ENCODE measurements around the gene RBFOX1.

The RBFOX1 gene

DNA sequence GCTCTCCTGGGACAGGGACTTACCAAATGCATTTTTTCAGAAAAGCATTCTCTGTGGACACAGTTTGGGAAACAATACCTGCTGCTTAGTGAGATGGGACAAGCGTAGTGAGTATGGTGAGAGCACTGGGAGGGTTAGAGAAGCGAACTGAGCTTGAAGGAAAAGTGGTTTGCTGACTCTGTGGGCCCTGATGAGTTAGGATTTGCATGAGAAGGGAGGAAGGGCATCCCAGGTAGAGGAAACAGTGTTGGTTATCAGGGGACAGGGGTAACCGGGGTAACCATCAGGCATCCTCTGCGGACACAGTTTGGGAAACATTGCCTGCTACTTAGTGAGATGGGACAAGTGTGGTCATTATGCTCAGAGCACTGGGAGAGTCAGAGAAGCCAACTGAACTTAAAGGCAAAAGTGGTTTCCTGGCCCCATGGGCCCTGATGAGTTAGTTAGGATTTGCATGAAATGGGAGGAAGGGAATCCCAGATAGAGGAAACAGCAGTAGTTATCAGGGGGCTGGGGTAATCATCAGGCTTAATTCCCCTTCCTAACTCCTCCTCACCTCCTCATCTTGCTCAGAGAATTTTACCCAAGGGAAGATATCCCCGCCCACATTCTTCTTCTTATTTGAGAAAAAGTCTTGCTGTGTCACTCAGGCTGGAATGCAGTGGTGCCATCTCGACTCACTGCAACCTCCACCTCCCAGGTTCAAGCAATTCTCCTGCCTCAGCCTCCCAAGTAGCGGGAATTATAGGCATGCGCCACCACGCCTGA, 319.3 kb downstream of the RBFOX1 start:
- Histone ChIP-seq H3K4me3 (ENCODE audit: low read depth, low read length) (no peak overlapping the region), H3K27ac (no peak overlapping the region), H3K27me3 (replicated peaks) (no peaks in the 10 kb centered on the region), H3K36me3 (replicated peaks) (no peaks in the 10 kb centered on the region)
- TF ChIP-seq, protein P1, sequence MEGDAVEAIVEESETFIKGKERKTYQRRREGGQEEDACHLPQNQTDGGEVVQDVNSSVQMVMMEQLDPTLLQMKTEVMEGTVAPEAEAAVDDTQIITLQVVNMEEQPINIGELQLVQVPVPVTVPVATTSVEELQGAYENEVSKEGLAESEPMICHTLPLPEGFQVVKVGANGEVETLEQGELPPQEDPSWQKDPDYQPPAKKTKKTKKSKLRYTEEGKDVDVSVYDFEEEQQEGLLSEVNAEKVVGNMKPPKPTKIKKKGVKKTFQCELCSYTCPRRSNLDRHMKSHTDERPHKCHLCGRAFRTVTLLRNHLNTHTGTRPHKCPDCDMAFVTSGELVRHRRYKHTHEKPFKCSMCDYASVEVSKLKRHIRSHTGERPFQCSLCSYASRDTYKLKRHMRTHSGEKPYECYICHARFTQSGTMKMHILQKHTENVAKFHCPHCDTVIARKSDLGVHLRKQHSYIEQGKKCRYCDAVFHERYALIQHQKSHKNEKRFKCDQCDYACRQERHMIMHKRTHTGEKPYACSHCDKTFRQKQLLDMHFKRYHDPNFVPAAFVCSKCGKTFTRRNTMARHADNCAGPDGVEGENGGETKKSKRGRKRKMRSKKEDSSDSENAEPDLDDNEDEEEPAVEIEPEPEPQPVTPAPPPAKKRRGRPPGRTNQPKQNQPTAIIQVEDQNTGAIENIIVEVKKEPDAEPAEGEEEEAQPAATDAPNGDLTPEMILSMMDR (IDR thresholded peaks at IDR 0.05; ENCODE audit: low read depth, low read length, missing control alignments): no peak
- DNase-seq: no peak
- in situ Hi-C loops (cut with HindIII; ENCODE audit: low pct_ligation_motif_present, low sequenced_read_pairs): no loop called here

DNA sequence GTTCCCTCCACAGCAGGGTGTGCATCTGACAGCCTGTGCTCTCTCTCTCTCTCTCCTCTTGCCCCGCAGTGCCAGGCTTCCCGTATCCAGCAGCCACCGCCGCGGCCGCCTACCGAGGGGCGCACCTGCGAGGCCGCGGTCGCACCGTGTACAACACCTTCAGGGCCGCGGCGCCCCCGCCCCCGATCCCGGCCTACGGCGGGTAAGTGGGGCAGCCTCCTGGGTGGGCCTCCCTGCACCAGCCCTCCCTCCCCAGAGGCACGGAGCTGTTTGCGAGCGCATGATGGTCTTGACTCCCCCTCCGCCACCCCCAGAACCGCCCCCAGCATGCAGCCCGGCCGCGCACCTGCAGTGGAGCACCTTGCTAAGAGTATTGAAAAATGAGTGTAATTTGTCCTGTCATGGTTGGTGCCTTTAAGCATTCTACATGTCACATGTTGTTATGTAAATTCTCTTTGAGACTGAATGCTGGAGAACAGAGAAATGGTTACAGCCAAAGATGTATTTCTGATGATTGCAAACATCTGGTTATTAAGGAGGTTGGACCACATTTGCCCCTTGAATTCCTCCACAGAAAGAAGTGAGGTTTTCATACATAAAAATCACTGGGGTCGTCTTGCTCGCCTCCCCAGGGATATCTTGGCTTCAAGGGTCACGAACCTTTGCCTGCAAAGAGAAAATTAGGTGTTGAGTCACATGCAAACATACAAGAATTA, 321.3 kb downstream of the RBFOX1 start:
- in situ Hi-C loops (cut with HindIII; ENCODE audit: low pct_ligation_motif_present, low sequenced_read_pairs): no loop called here
- TF ChIP-seq, protein P1 (IDR thresholded peaks at IDR 0.05; ENCODE audit: low read depth, low read length, missing control alignments): no peak
- no peak overlapping the region for H3K4me3 ChIP-seq (ENCODE audit: low read depth, low read length)
- no peaks in the 10 kb centered on the region for H3K27me3 ChIP-seq (replicated peaks)
- H3K27ac ChIP-seq: no peak overlapping the region
- H3K36me3 ChIP-seq (replicated peaks): no peaks in the 10 kb centered on the region
- DNase-seq: no peak

DNA sequence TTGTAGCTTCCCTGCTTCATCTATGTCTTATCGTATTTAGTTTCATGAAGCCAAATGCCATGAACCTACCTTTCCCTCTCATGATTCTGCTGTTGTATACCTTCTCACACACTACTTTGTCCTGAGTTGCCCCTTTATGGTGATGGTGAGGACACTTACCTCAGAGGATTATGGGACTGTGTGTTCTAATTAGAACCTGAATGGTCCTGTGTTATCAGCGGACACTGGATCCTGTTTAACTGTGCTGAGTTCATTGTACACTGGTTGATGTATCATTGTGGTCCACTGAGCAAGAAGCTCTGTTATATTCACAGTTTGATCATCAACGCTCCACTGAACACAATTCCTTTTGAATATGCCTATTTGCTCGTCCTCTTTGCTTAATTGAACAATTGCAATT, 343.0 kb downstream of the RBFOX1 start:
- in situ Hi-C loops (cut with HindIII; ENCODE audit: low pct_ligation_motif_present, low sequenced_read_pairs): no loop called here
- TF ChIP-seq, protein P1 (IDR thresholded peaks at IDR 0.05; ENCODE audit: low read depth, low read length, missing control alignments): no peak
- Histone ChIP-seq H3K4me3 (ENCODE audit: low read depth, low read length) (no peak overlapping the region), H3K27me3 (replicated peaks) (no peaks in the 10 kb centered on the region), H3K27ac (no peak overlapping the region), H3K36me3 (replicated peaks) (no peaks in the 10 kb centered on the region)
- no peak for DNase-seq

DNA sequence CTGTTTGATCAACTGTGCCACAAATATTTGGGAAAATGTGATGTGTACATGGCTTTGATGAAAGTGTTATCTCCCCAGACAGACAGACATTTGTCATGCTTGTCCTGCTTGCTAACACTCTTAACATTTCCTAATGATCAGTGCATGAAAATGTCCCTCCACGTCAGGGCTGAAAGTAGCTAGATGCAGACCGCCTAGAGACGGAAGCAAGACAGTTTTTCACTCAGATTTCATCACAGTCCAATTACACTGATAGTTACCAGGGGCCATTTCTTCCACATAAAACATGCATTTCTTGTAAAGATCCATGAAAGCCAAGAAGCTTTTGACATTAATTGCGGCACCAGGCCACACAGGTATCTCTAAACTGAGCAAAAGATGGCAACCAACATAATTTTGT, 347.7 kb downstream of the RBFOX1 start:
- no peak for DNase-seq
- in situ Hi-C loops (cut with HindIII; ENCODE audit: low pct_ligation_motif_present, low sequenced_read_pairs): no loop called here
- TF ChIP-seq, protein P1 (IDR thresholded peaks at IDR 0.05; ENCODE audit: low read depth, low read length, missing control alignments): no peak

DNA sequence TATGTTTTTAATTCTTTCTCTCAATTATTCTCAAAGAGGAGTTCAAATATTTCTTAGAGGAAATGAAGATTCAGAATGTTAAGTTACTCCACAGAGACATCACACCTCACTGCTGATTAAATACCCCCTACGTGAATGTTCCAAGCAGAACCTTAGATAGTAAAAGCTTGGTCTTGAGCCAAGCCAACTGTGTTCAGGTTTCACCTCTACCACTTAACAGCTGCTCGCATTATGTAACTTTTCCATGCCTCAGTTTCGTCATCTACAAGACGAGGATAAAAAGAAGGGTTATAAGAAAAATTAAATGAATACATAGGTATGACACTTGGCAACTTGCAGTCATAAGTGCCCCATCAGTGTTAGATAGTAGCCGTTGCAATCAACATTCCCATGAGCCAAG, 356.2 kb downstream of the RBFOX1 start:
- H3K27ac ChIP-seq: no peak overlapping the region
- no peaks in the 10 kb centered on the region for H3K36me3 ChIP-seq (replicated peaks)
- DNase-seq: no peak
- TF ChIP-seq, protein P1 (IDR thresholded peaks at IDR 0.05; ENCODE audit: low read depth, low read length, missing control alignments): no peak
- in situ Hi-C loops (cut with HindIII; ENCODE audit: low pct_ligation_motif_present, low sequenced_read_pairs): no loop called here
- H3K4me3 ChIP-seq (ENCODE audit: low read depth, low read length): no peak overlapping the region
- H3K27me3 ChIP-seq (replicated peaks): no peaks in the 10 kb centered on the region

More for the DNA sequence above, 347.7 kb downstream of the RBFOX1 start:
- Histone ChIP-seq H3K27ac (no peak overlapping the region), H3K36me3 (replicated peaks) (no peaks in the 10 kb centered on the region), H3K4me3 (ENCODE audit: low read depth, low read length) (no peak overlapping the region), H3K27me3 (replicated peaks) (no peaks in the 10 kb centered on the region)

All from brain microvascular endothelial cell (primary cell).